Measurements from ENCODE around the gene CBFA2T2.

- no peak for TF ChIP-seq CTCF (conservative IDR thresholded peaks at IDR 0.05)
- TF ChIP-seq ZFX (IDR thresholded peaks at IDR 0.05): no peak
Measured at GRCh38 chr20:33669224-33669623, 179.3 kb downstream of the CBFA2T2 start.
